Raji (cell line): ENCODE measurements around the gene MYF5.

Experiments
- POLR2A ChIP-seq: IDR thresholded peaks from 2 replicates; pipeline ENCODE4 v1.6.1; 2011; ENCODE audit warnings: low read depth, low read length, control low read depth; ENCODE audit not compliant: insufficient read depth

The MYF5 gene

DNA sequence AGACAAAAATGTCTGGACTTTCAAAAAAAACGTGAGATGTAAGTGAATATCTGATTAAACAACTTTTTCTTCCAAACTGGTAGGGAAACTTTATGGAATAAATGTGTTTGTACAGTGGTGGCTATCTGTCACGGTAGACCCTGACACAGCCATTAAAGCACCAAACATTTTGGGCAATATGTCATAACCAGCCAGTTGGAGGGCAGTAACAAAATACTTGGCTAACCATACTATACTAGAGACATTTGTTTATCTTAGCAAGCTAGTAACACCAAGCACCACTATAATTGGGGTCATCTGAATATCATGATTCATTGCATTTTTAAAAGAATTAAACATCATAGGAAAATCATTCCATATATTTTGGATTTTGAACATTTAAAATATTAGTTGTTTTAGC lies 15.3 kb upstream of the MYF5 start:
- no peak for TF ChIP-seq POLR2A

DNA sequence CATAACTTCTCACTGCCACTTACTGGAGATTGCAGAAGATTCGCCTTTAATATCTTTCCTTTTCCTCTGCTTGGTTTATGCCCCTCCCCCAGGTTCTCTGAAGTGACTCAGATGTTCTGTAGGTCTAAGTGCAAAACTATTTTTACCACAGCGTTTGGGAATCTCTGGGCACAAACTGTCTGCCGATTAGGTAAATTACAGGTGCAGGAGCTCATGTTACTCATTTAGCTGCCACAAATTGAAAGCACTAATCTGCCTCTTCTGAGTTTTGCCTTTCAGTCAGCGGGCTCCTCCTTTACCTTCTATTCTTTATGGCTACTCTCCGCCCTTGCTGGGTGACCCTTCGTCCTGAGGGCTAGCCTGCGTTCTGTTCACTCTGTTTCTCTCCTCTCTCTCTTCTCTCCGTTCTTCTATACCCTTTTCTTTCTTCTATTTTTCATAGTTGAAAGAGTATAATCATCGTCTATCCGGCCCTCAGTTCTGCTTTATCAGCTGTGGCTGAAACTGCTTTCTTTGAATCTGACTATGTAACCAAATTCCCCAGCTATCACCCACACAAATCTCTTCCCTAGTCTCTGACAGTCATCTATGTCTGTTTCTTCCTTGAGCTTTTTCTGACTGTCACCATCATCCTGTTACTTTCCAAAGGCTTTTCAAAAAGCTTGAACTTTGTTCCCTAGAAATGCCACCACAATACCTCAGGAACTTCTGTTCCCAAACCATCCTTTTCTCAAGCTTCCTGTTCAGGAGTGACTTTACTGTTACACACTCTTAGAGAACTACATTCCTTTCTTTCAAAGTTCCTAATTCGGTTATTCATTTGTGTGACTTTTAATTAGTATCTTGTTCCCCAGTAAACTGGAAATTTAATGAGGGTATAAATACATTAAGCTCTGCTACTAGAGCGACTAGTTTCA lies 13.6 kb upstream of the MYF5 start:
- TF ChIP-seq POLR2A: no peak

DNA sequence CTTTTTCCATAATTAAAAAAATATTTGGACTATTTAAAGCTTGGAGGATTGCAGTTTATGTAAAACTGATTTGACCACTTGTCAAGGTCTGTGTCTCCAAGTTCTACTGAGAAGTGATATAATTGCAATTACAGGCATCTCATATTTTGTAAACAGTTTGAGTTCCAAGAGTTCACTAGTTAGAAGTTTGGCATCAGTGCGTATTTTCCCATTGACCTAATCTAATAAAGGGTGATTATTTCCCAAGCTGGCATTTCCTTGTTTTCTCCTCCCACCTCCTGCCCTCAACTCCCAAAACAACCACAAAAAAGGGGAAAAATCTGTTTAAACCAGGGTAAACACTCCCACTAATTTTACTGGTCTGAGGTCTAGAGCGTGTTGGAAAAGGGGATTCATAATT lies 12.3 kb upstream of the MYF5 start:
- TF ChIP-seq POLR2A: no peak

DNA sequence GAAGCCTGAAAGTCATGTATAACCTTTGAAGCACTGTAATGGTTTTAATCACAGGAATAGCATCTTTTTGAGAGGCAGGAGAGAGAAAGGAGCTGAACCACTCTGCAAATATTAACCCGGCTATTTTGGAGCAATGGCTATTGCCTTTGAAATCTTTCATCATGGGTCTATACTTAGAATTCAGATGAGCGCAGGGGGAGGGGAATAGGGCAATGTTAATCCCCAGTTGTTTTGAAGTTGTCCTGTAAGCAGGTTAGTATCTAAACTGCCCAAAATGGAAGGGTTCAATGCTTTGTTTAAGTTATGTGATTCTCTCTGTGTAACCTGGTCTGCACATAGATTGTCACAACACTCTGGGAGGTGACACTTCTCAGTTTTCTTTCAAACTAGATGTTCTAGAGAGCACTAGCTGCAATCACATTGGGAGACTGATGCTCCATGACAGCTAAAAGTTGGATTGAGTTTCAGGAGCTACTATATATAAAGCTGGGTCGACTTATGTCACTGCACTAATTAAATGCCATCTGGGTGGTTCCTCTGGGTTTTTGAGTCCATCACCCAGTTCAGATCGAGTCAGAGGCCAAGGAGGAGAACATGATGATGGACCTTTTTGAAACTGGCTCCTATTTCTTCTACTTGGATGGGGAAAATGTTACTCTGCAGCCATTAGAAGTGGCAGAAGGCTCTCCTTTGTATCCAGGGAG lies 9.4 kb upstream of the MYF5 start, which contains the start of gene MYF6:
TSS of gene MYF6 (plus strand) at position 509 of the 704 bp plus-strand sequence. CDS start at position 595, 86 bp downstream.
- no peak for TF ChIP-seq POLR2A

DNA sequence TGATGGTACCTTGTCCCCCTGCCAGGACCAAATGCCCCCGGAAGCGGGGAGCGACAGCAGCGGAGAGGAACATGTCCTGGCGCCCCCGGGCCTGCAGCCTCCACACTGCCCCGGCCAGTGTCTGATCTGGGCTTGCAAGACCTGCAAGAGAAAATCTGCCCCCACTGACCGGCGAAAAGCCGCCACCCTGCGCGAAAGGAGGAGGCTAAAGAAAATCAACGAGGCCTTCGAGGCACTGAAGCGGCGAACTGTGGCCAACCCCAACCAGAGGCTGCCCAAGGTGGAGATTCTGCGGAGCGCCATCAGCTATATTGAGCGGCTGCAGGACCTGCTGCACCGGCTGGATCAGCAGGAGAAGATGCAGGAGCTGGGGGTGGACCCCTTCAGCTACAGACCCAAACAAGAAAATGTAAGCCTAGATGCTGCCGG lies 8.9 kb upstream of the MYF5 start:
- TF ChIP-seq POLR2A: no peak

DNA sequence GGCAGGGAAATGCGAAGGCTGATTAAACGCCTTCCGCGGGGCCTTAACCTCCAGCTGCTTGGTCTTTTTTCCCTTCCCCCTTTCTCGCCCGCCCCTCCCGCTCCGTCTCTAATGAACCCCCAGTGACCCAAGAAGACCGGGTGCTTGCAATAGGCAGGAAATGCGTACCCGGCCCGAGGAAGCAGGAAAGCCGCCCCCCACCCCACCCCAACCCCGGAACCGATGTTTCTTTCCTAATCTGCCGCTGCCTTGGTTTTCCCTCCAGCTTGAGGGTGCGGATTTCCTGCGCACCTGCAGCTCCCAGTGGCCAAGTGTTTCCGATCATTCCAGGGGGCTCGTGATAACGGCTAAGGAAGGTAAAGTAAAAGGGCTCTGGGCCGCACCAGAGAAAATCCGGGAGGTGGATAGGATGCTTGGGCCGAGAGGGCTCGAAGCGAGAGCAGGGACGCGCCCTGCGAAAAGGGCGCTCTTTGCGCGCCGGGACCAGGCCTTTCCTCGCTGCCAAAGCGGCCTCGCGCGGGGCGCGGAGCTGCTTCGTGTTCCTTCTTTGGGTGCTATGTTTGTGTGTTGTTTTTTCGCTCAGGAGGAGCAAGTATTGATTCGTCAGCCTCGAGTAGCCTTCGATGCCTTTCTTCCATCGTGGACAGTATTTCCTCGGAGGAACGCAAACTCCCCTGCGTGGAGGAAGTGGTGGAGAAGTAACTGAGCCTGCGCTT lies 8.3 kb upstream of the MYF5 start:
- no peak for TF ChIP-seq POLR2A

DNA sequence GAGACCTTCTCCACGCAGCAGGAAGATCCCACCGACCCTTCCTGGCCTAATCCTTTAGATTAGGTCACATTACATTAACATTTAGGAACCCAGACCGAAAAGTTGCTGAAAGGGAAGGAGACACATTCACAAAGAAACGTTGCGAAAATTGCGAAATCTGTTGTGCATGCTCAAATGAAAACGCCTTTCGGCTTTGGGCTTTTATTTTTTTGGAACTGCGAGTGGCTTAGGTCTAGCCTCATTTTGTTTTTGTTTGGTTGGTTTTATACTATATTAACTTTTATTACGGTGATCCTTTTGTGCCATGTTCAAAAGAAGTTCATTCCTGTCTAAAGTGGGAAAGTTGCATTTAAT lies 7.8 kb upstream of the MYF5 start:
- TF ChIP-seq POLR2A: no peak

DNA sequence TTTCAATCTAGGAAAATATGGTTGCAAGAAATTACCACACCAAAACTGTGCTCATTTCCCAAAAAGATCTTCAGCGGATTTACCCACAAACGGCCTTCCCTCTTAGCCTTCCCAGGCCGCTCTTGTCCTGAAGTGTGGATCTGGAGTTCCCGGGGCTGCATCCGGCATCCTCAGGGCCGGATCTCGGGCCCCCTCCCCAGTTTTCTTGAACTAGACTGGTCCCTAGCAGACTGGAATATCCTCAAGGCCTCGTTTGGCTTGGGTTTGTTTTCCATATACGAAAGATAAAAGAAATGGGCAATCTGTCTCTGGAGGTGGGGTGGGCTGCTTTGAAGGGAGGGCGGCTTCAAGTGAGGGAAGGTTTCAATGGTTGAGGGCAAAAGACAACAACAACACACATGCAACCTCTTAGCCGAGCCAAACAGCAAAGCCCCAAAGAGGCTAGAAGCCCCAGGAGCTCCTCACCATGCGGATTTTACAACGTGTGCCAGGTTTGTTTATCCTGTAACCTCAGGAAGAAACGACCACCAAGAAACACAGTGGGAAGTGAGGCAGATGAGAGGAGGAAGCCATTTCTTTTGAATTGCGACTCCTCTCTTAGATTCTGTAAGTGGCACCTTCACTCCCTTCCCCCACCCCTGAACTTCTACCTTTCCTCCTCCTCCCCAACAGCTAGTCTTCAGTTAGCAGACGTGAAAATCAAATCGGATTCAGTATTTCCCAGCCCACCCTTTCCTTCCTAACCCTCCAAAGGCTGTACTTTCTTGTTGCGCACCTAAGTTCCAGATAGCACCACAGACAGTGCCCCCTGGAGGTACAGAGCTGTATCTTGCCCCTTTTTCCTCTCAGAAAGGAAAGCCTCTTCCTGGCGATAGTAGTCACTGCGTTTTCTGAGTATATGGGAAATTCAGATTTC lies 6.6 kb upstream of the MYF5 start:
- no peak for TF ChIP-seq POLR2A

DNA sequence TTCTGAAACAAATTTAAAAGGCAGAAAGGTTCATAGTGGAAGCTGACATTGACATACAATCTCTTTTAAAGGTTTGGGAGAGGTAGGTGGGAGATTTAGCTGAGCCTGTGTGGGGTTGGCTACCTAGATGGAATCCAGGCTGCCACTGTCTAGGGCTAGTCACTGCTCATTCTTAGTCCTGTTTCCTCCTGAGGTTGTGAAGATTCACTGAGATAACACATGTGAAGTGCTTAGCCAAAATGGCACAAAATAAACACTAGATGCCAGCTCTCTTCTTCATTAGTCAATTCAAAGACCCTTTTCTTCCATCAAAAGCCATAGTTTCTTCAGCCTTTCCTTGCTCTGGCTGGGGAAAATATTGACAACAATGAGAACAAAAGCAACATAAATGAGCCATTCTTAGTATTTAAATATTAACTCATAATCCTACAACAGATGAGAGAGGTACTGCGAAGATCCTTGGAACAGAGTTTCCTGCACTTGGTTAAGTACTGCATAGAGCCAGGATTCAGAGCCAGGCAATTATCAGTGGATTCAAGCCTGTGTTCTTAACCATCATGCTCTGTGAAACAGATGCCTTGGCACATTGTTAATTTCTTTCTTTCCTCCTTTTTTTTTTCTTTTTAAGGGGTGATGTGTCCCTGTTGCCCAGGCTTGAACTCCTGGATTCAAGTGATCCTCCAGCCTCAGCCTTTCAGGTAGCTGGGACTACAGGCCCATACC lies 5.8 kb upstream of the MYF5 start:
- TF ChIP-seq POLR2A: no peak

DNA sequence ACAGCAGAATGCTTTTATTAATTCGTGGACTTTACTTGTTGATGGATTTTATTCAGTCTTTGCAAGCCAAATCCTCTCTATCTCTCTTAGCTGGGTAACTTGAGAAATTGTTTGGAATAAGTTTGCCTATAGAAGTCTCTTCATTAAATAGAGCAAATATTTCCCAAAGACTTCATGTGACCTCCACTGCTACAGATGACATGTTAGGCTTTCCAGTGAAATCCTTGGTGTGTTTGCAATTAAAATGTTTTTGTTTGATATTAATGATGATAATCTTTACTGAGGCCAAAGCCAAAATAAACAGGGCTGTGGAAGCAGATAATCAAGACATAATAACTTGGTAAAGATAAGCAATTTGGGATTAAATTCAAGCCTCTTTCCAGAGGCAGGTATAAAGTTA lies 4.8 kb upstream of the MYF5 start:
- no peak for TF ChIP-seq POLR2A

DNA sequence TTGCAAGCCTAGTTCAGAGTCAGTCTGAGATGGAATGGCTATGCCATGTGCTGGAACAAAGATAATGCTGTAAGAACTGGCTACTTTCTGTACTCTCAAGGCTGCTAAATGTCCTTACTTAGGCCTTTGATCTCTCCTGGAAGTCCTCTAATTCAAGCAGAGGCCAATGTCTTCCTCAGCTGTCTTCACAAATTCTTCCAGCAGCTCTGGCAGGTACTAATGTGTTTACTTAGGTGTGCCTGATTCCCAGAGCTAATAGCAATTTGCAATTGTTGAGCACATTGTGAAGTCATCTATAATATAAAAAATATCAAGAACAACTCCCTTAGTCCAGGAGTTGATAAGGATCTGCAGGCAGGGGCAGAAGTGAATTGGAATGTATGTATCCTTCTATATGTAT lies 3.8 kb upstream of the MYF5 start:
- TF ChIP-seq POLR2A: no peak

DNA sequence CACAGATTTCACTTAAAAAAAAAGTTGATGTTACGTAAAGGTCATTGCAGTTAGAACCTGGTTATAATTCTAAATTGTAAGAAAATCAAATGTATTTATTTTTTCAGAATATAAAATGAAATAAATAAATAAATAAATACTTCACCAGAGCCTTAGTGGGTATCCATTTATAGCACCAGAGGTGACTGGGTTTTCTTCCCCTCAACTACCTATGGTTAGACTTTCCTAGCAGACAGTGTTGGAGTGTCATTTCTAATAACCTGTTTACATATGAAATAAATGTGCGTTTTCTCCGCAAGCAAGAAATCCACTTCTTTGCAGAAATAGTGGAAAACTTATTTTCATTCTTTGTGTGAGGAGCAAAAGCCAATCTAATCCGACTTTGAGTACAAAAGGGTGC lies 3.3 kb upstream of the MYF5 start:
- no peak for TF ChIP-seq POLR2A

DNA sequence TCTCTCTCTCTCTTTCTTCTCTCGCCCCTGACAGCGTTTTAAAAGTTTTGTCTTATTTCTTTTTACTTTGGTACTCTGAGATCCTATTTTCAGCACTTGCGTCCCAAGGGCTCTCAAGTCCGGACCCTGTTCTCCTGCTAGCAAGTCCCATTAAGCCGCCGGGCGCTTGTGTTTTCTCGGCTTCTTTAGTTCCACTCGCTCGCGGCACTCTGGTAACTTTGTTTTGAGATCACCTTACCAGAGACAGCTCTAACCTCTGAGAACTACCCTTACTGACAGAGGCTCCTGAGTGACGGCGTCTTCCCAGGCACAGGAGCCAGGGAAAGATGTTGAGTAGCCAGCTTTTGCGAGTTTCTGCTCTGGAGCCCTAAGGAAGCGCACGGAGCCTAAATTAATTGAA lies 2.7 kb upstream of the MYF5 start:
- TF ChIP-seq POLR2A: no peak

DNA sequence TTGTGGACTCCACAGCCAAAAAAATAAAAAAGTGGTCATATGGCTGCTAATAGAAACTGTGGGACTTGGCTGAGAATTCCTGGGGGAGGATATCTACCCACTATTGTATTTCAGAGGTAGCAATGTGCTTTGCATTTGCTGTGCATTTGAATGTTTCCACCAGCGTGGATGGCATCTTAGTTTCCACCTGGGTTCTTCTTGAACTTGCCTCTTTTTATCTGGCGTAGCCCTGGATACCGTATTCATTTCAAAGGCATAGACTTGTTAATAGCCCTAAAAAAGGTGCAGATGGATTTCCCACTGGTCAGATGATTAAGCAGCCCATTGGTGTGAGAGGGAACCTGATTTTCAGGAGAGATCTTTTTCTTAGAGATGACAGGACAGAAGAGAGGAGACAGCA lies 1.9 kb upstream of the MYF5 start:
- no peak for TF ChIP-seq POLR2A

DNA sequence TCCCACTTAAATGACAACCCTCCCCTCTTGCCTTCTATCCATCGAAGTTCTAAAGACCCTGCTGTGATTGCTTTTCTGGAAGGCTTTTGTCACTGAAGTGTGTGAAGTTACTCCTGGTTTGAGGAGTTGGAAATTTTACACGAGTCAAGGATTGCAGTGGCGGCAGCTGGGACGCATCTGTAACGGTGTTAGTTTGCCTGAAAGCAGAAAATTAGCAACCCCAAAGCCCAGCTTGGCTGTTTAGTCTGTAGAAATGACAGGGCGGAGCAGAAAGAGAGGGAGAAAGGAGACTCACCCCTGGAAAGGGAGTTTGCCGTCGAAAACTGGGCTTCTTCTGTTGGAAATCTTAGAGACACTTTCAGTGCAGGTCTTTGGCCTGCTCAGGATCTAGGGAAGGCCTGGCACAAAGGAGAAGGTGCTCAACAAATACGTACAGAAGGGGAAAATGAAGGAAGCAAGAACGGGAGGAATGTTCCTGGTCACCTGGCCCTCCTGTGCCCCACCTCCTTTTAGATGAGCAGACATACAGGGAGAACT lies 931 bp upstream of the MYF5 start:
- TF ChIP-seq POLR2A: no peak
